ACC112 (cell line): Measurements from ENCODE around the gene COLQ.
A peak's percentile ranks its signal among the peaks of the same experiment; 100 is the strongest.

Experiments
- H2AFZ ChIP-seq: fragments of 200-600 bp; sonication (generic); one replicate; pipeline ENCODE4 v1.6.0; 2017; ENCODE audit warnings: antibody characterized with exemption, low read length; ENCODE audit not compliant: unreplicated experiment
- H3K27ac ChIP-seq: fragments of 200-600 bp; sonication (generic); 2 replicates; pipeline ENCODE4 v1.5.1; 2014; ENCODE audit warnings: low read depth, mild to moderate bottlenecking, antibody characterized with exemption, low read length, moderate library complexity
- H3K27me3 ChIP-seq: fragments of 200-600 bp; sonication (generic); 2 replicates; pipeline ENCODE4 v1.6.1; 2014; ENCODE audit warnings: mild to moderate bottlenecking, antibody characterized with exemption, low read length, moderate library complexity, mixed read lengths; ENCODE audit not compliant: insufficient read depth
- H3K36me3 ChIP-seq: fragments of 200-600 bp; sonication (generic); 2 replicates; pipeline ENCODE4 v1.6.1; 2016; ENCODE audit warnings: mild to moderate bottlenecking, antibody characterized with exemption, low read length, moderate library complexity, mixed read lengths; ENCODE audit not compliant: insufficient read depth
- H3K4me1 ChIP-seq: fragments of 200-600 bp; sonication (generic); one replicate; pipeline ENCODE4 v1.6.1; 2016; ENCODE audit warnings: low read length, mixed read lengths; ENCODE audit not compliant: insufficient read depth, unreplicated experiment, control insufficient read depth
- H3K4me3 ChIP-seq: fragments of 200-600 bp; sonication (generic); 2 replicates; pipeline ENCODE4 v1.5.1; 2014; ENCODE audit warnings: mild to moderate bottlenecking, low read depth, low read length
- H3K79me2 ChIP-seq: fragments of 200-600 bp; sonication (generic); one replicate; pipeline ENCODE4 v1.6.0; 2016; ENCODE audit warnings: low read length; ENCODE audit not compliant: control insufficient read depth, unreplicated experiment, insufficient read depth

COLQ gene

DNA sequence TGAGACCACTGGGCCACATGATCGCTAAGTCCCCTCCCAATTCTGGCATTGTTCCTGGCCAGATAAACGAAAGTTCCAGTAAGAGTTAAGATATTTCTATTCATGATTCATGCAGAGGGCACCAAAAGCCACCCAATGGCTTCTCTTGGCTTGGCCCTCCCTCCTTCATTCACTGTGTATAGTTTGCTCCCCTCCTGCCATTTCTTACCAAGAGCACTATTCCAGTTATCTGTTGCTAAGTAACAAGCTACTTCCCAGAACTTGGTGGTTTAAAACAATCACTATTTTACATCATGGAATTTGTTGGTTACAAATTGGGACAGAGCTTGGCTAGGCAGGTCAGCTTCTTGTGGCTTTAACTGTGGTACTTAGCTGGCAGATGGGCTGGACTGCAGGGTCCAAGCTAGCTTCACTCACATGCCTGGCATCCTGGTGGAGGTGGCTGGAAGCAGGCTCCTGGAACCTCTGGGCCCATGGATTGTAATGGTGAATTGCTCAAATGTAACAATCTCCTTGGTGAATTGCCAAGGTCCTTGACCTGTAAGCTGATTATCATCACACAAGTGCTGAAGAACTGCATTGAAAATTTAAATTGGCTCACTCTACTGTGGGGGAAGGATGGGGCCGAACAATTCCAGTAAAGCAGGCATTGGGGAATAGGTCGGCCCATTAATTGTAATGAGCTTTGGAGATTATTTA is 77.5 kb downstream of the COLQ start:
- no peaks in the 10 kb centered on the region for H3K27me3 ChIP-seq
- no peak overlapping the region for H2AFZ ChIP-seq
- H3K36me3 ChIP-seq = peaks cover 30% of the 10 kb centered on the region
- peaks cover 41% of the 10 kb centered on the region for H3K4me1 ChIP-seq
- peak overlapping the region; percentile 40; the same call in 1 of the 2 replicates for H3K27ac ChIP-seq
- no peaks in the 10 kb centered on the region for H3K79me2 ChIP-seq
- H3K4me3 ChIP-seq = no peak overlapping the region

DNA sequence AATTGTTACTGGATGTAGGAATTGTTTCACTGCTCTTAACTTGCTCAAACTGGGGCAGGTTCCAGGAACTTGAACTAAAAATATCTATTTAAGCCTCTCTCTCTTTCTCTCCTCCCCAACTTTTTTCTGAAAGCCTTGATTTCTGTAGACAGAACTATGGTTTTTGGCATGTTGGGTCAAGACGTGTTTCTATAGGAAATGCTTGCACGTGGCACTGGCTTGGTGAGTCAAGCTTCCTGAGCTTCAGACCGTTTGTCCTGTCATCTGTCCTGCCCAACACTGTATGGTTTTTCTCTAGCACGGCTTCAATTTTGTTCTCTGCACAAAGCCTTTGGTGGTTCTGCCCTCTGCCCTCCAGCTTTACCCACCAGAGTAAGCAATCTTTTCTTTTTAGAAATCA is 80.6 kb downstream of the COLQ start:
- Histone ChIP-seq H3K36me3 (peaks cover 33% of the 10 kb centered on the region), H3K27ac (peak overlapping the region; percentile 87), H3K79me2 (no peaks in the 10 kb centered on the region), H3K4me3 (no peak overlapping the region), H3K4me1 (peaks cover 51% of the 10 kb centered on the region), H2AFZ (no peak overlapping the region), H3K27me3 (no peaks in the 10 kb centered on the region)

- H2AFZ ChIP-seq = no peak overlapping the region
- no peaks in the 10 kb centered on the region for H3K27me3 ChIP-seq
- H3K27ac ChIP-seq = peak overlapping the region; percentile 87
- H3K36me3 ChIP-seq = peaks cover 39% of the 10 kb centered on the region
- 0 out of 2 replicates have a peak overlapping the region, but pooled peaks have one; percentile 2 for H3K4me3 ChIP-seq
- H3K4me1 ChIP-seq = peaks cover 50% of the 10 kb centered on the region
- H3K79me2 ChIP-seq = no peaks in the 10 kb centered on the region
Observed at GRCh38 chr3:15439476-15439875, 82.0 kb downstream of the COLQ start.

GRCh38 chr3:15438983-15439382 is 82.5 kb downstream of the COLQ start:
- Histone ChIP-seq H3K27ac (peak overlapping the region; percentile 87), H3K79me2 (peaks cover under 1% of the 10 kb centered on the region), H3K4me3 (0 out of 2 replicates have a peak overlapping the region, but pooled peaks have one; percentile 2), H2AFZ (no peak overlapping the region), H3K27me3 (no peaks in the 10 kb centered on the region), H3K4me1 (peaks cover 45% of the 10 kb centered on the region), H3K36me3 (peaks cover 43% of the 10 kb centered on the region)

GRCh38 chr3:15436246-15436645 is 85.3 kb downstream of the COLQ start:
- Histone ChIP-seq H3K36me3 (peaks cover 36% of the 10 kb centered on the region), H3K27me3 (no peaks in the 10 kb centered on the region), H3K79me2 (peaks cover 7% of the 10 kb centered on the region), H3K4me1 (peaks cover 30% of the 10 kb centered on the region), H2AFZ (no peak overlapping the region), H3K4me3 (no peak overlapping the region), H3K27ac (no peak overlapping the region)

DNA sequence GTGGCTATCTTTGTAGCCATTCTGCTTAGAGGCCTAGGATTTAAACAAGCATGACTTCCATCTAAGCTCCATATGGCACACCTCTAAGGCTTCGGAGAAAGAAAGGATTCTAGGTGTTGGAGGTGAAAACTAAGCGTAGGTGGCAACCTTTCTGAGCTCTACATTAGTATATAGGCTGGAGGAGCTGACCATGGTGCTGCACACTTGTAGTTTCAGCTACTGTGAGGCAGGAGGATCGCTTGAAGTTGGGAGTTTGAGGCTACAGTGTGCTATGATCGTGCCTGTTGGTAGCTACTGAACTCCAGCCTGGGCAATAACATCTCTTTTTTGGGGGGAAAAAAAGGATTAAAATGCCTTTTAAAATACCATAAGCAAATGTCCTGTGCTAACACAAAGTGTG is 86.8 kb downstream of the COLQ start:
- Histone ChIP-seq H3K36me3 (peaks cover 29% of the 10 kb centered on the region), H3K4me1 (peaks cover 17% of the 10 kb centered on the region), H3K27ac (no peak overlapping the region), H3K79me2 (peaks cover 18% of the 10 kb centered on the region), H2AFZ (no peak overlapping the region), H3K4me3 (no peak overlapping the region), H3K27me3 (no peaks in the 10 kb centered on the region)

DNA sequence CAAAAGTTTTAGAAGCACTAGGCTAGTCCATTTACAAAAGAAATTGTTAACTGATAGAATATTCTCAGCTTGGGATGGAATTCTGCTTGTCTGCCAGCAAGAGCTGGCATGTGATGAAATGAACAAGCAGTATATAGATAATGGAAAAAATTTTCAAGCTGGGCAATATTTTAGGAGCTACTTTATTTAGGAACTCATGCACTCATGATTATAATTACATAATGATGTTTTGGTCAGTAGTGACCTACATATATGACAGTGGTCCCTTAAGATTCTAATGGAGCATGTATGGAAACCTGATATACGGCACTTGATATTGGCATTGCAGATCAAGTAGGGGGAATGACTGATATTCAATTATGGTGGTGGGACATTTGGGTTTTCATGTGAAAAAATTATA is 88.0 kb downstream of the COLQ start:
- Histone ChIP-seq H3K4me1 (peaks cover 13% of the 10 kb centered on the region), H2AFZ (no peak overlapping the region), H3K27me3 (no peaks in the 10 kb centered on the region), H3K4me3 (no peak overlapping the region), H3K27ac (no peak overlapping the region), H3K79me2 (peaks cover 30% of the 10 kb centered on the region), H3K36me3 (peaks cover 27% of the 10 kb centered on the region)

DNA sequence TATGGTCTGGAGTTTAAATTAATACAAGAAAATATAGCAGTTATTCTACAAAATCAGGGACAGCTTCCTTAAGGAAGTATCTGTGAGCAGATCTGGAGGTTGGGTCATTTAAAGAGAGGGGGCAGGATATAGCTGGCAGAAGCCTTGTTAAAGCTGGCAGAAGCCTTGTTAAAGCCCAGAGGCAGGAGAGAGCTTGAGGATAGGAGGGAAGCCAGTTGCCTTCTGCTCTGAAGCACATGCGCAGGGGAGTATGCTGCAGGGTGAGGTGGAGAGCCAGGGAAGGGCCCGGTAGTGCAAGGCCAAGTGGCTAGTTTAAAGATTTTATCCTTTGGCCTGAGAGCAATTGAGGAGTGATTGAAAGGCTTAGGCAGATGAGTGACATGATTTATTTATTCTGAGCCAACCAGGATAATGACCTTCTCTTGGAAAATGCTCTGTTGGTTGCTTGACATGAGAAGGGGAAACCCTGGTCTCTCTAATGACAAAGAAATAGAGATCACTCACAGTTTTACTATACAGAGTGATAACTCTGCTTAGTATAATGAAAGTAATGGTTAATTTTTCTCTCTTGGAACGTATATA is 90.2 kb downstream of the COLQ start:
- peaks cover 24% of the 10 kb centered on the region for H3K36me3 ChIP-seq
- peaks cover 11% of the 10 kb centered on the region for H3K4me1 ChIP-seq
- H3K4me3 ChIP-seq = no peak overlapping the region
- no peak overlapping the region for H3K27ac ChIP-seq
- no peak overlapping the region for H2AFZ ChIP-seq
- H3K27me3 ChIP-seq = no peaks in the 10 kb centered on the region
- H3K79me2 ChIP-seq = peaks cover 52% of the 10 kb centered on the region

DNA sequence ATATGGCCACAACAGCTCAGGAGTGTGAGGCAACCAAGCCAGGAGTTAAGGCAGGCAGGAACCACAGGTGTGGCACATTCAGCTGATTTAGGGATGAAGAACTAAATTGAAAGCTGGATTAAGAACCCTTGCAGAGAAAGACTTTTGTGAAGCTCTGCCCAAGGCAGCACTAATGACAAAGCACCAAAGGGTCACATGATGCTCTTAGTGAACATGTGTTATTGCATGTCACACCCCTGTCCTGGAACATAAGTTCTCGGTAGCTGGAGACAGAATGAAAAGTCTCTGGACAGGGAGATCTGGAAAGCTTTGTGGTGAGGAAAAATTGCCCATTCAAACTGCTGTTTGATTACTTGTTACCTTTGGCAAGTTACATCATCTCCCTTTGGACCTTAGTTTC is 90.9 kb downstream of the COLQ start:
- H3K79me2 ChIP-seq = peaks cover 58% of the 10 kb centered on the region
- no peak overlapping the region for H2AFZ ChIP-seq
- H3K4me1 ChIP-seq = peaks cover 12% of the 10 kb centered on the region
- no peak overlapping the region for H3K4me3 ChIP-seq
- no peaks in the 10 kb centered on the region for H3K27me3 ChIP-seq
- no peak overlapping the region for H3K27ac ChIP-seq
- H3K36me3 ChIP-seq = peaks cover 24% of the 10 kb centered on the region

- peaks cover 24% of the 10 kb centered on the region for H3K36me3 ChIP-seq
- H3K27ac ChIP-seq = peak overlapping the region; percentile 11; the same call in 1 of the 2 replicates
- H3K4me3 ChIP-seq = peak overlapping the region; percentile 93
- peaks cover 12% of the 10 kb centered on the region for H3K4me1 ChIP-seq
- H3K79me2 ChIP-seq = peaks cover 59% of the 10 kb centered on the region
- no peak overlapping the region for H2AFZ ChIP-seq
- H3K27me3 ChIP-seq = no peaks in the 10 kb centered on the region
Observed at GRCh38 chr3:15429080-15429479, 92.4 kb downstream of the COLQ start.

DNA sequence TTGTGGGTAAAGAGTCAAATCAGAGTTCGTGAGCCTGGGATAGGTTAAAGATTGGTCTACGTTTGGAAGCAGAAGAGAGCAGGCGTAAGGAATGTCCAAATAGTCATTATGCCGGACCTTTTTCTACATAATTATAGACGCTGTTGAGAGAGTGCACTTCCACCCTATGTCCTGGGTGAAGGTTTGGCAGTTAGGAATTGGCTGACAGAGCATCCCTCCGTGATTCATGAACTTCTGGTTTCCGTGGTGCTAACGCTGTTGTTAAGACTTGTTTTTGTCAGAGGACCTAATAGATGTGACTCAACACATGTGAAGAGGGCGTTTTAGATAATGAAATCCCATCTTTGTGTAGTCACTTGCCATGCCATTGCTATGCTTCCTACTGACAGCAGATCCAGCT is 93.0 kb downstream of the COLQ start:
- peaks cover 22% of the 10 kb centered on the region for H3K36me3 ChIP-seq
- peak overlapping the region; percentile 93 for H3K4me3 ChIP-seq
- H3K4me1 ChIP-seq = peaks cover 12% of the 10 kb centered on the region
- peak overlapping the region; percentile 60 for H3K27ac ChIP-seq
- H3K27me3 ChIP-seq = no peaks in the 10 kb centered on the region
- H2AFZ ChIP-seq = no peak overlapping the region
- peaks cover 55% of the 10 kb centered on the region for H3K79me2 ChIP-seq
